Fibroblast of mammary gland (primary cell): Measurements from ENCODE around the gene PRPS1.

Source experiments
- DNase-seq: peaks from one replicate; pipeline ENCODE4 v3.0.0-alpha.2; 2010; ENCODE audit warnings: low read depth
- H3K4me3 ChIP-seq: 2 replicates; pipeline ENCODE4 v1.5.1; 2011; ENCODE audit warnings: low read depth, mild to moderate bottlenecking, low read length, moderate library complexity; ENCODE audit not compliant: control insufficient read depth
- CTCF ChIP-seq: conservative IDR thresholded peaks from 2 replicates; pipeline ENCODE4 v1.5.1; 2011; ENCODE audit warnings: low read depth, low read length, inconsistent platforms; ENCODE audit not compliant: control insufficient read depth, insufficient read depth

PRPS1 gene

GRCh38 chrX:107674480-107675364 lies 46.4 kb downstream of the PRPS1 start:
- H3K4me3 ChIP-seq = peak overlapping the region; percentile 81
- no peak for TF ChIP-seq CTCF
- DNase-seq = peak; percentile 95

- TF ChIP-seq CTCF = no peak
- no peak for DNase-seq
- H3K4me3 ChIP-seq = peak overlapping the region; percentile 81
Observed at GRCh38 chrX:107675365-107675654, 47.0 kb downstream of the PRPS1 start.

GRCh38 chrX:107675823-107676555 lies 47.7 kb downstream of the PRPS1 start:
- H3K4me3 ChIP-seq = peak overlapping the region; percentile 81
- TF ChIP-seq CTCF = no peak
- peak; percentile 79 for DNase-seq

GRCh38 chrX:107676559-107677378 lies 48.5 kb downstream of the PRPS1 start:
- no peak for TF ChIP-seq CTCF
- DNase-seq = peak; percentile 97
- peak overlapping the region; percentile 81 for H3K4me3 ChIP-seq

- no peak for TF ChIP-seq CTCF
- peak; percentile 57 for DNase-seq
- no peak overlapping the region for H3K4me3 ChIP-seq
Observed at GRCh38 chrX:107677501-107677901, 49.2 kb downstream of the PRPS1 start.

- DNase-seq = no peak
- TF ChIP-seq CTCF = no peak
- H3K4me3 ChIP-seq = no peak overlapping the region
Observed at GRCh38 chrX:107677909-107678308, 49.6 kb downstream of the PRPS1 start.
